HG03066 (cell line): ENCODE measurements around the gene MPDZ.

Experiments
- ATAC-seq: cut with Tn5 transposase; IDR thresholded peaks from one replicate; pipeline ENCODE4 v1.9.1; 2021; ENCODE audit warnings: low read depth; ENCODE audit not compliant: unreplicated experiment

Gene MPDZ

GRCh38 chr9:13186091-13186490 is 93.4 kb downstream of the MPDZ start:
- ATAC-seq: no peak

- ATAC-seq: no peak
These were observed 97.8 kb downstream of the MPDZ start for GRCh38 chr9:13181652-13182051.

DNA sequence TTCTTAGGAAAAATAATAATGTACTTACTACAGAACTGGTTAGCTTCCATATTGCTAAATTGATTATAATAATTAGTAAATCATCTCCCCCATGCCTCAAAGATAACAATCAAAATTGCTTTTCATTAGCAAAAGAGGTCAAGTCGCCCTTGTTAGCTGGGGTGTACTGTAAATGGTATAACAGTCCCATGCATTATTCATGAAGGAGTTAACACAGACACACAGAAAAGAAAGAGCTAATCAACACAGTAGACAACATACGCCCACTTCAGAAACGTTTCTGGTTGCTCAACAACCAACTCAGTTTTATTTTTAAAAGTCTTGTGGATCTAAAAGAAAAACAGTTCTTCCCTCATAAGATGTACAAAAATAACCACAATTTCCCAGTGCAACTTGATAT is 100.2 kb downstream of the MPDZ start:
- no peak for ATAC-seq

DNA sequence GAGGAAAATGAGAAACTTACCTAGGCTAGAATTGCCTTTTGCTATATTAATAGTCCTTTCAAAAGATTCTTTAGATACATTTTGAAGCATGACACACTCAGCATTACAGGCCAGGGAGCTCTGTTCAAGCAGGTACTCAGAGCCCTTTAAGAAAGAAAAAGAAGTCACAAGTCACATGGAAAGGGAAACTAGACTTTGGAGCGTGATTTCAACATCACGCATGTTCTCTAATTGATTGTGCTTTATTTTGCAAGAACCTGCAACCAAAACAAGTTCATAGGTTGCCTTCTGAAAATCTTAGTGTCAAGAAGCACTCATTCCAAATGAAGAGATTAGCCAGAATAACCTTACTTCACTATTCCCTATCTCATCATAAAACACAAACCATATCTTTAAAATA is 103.8 kb downstream of the MPDZ start:
- ATAC-seq: no peak

DNA sequence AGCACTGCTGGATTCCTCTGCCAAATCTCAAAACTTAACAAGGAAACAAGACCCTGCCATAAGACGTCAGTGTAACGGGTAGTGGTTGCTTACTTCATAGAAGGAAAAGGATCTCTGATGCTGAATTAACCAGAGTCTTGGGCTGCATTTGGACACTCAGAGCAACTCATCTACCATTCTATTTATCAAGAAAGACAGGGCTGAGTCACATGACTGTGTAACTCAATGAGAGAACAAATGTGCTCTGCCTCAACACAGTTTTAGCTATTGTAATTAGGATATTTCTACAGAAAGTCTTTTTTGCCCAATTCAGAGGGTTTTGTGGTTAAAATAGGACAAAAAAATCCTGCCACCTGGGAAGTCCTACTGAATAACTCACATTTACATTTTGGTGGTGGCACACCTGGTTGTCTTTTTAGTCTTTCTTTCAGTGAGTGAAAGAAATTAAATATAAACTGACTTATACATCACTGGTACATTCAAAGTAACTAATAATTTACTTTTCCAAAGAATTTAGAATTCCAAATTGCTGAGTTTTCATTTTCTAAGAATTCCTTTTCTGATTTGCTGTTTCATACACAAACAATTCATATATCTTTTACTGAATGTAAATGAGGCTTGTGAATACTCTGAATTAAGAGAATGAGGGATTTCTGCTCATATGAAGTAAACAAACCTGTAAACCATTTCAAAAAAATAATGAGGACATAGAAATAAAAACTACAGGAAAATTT is 104.4 kb downstream of the MPDZ start:
- ATAC-seq: no peak

DNA sequence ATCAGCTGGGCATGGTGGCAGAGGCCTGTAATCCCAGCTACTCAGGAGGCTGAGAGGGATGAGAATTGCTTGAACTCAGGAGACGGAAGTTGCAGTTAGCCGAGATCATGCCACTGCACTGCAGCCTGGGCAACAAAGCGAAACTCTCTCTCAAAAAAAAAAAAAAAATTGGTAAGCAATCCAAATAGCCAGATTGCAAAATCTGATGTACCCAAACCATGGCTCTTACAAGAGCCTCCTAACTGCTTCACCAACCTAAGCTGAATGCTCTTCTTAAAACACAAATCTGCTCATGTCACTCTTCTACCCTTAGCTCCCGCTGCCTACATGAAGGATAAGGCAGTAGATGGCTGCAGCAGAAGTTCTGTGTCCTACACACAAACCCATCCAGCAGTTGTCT is 105.9 kb downstream of the MPDZ start:
- no peak for ATAC-seq

DNA sequence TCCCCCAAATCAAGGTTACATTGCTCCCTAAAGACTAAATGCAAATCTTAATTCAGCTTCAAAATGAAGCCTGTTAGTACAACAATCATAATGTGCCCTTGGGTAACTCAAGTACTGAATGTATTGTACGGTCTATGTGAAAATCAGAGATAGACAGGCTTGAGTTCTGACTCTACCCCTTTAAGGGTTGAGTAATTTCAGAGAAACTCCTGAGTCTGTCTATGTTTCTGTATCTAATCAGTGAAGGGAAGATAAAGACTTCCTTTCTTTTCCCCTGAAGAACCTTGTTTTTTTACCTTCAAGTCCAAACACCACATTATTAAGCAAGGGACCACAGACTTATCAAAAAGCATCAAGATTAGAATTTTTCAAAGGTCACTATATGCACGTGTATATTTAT is 108.2 kb downstream of the MPDZ start:
- ATAC-seq: no peak

- no peak for ATAC-seq
These were observed 112.5 kb downstream of the MPDZ start for GRCh38 chr9:13166996-13167395.

DNA sequence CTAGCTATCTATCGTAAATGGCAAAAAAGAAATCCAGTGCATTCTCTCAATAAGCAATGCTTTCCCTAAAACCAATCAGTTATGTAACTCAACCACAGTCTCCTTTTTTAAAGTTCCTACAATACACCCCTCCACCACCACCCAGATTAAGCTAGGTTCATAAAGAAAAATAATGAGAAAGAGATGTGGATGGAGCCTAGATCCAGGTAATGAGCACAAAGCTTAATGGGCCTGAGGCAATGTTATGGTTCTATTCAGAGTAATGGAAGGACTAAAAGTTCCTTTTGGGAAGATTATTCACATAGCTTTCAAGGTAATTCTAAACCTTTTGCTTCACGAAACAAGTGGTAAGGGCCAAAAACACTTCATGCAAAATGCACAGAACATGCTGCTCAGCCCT is 113.5 kb downstream of the MPDZ start:
- no peak for ATAC-seq

GRCh38 chr9:13165236-13165945 is 114.1 kb downstream of the MPDZ start:
- no peak for ATAC-seq

DNA sequence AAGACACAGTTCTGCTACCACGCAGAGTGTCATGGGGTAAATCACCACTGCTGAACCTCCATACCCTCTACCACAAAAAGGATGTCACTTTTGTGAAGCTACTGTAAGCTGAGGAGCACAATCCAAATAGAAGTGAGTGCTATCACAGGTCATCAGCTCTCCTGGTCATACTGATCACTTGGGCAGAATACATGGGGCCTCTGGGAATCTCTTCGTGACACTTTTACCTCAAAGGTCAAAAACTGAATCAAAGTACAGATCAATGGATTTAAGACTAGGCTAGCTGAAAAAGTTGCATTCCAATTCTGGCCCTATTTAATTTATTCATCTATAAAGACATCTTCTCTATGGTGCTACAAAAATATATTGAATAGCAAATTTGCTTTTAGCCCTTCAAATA is 115.5 kb downstream of the MPDZ start:
- ATAC-seq: no peak

- no peak for ATAC-seq
These were observed 116.2 kb downstream of the MPDZ start for GRCh38 chr9:13163287-13163686.

DNA sequence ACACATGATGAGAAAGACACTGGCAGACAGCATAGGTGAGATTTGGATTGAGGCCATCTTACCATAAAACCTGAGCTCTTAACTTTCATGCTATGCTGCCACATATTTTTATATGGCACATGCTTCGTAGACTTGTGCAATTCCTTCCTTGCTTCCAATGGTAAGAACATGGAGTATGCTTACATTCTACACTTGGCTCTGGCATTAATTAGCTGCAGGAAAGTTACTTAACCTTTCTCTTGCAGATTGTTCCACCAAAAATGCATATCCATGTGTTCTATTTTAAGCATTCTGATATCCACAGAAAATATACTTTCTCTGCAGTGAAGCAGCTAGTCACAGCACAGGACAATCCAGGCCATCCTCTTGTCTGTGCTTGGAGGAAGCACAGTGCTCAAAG is 119.4 kb downstream of the MPDZ start:
- ATAC-seq: no peak

DNA sequence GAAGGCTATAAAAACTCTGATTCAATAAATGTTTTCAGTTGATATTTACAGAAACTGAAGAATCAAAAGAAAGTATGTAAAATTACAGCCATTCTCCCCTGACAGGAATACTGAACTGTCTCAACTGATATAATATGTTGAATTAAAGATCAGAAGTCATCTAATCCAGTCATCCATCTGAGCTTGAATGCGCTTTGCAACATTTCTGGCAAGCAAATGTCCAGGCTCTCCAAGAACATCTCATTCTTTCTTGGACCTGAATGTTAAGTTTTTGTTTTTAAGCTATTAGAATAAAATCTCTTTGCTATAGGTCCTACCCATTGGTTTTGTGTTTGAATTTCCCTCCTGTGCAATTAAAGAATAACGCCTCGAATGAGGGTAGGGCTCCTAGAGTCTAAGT is 120.5 kb downstream of the MPDZ start:
- ATAC-seq: no peak

DNA sequence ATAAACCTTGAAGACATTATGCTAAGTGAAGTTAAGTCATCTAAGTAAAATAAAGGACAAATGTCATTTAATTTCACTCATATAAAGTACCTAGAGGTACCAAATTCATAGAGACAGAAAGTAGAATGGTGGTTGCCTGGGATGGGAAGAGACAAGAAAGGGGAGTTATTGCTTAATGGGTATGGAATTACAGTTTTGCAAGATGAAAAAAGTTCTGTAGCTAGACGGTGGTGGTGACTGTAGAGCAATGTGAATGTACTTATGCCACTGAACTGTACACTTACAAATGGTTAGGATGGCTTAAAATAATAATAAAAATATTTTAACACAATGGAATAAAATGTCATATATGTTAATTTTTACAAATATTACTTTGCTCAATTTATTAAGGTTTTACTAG is 128.0 kb downstream of the MPDZ start:
- no peak for ATAC-seq

- ATAC-seq: no peak
These were observed 130.0 kb downstream of the MPDZ start for GRCh38 chr9:13149454-13149853.

GRCh38 chr9:13146840-13147239 is 132.7 kb downstream of the MPDZ start:
- ATAC-seq: no peak

DNA sequence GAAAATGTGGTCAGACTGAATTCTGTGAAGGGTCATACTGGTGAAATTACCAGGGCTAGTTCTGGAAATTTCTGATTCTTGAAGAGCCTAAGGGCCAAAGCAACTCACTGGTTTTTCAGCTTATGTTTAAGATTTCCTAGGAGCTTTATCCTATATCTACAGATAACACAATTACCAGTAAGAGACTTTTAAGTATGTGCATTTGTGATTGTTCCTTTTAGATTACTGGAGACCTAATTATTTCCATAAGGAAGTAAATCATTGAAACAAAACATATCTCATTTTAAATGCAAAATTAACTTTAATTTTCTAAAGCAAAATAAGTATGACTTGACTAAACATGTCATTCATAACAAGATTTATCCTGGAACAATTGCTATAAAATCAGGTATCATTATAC is 134.2 kb downstream of the MPDZ start:
- no peak for ATAC-seq

DNA sequence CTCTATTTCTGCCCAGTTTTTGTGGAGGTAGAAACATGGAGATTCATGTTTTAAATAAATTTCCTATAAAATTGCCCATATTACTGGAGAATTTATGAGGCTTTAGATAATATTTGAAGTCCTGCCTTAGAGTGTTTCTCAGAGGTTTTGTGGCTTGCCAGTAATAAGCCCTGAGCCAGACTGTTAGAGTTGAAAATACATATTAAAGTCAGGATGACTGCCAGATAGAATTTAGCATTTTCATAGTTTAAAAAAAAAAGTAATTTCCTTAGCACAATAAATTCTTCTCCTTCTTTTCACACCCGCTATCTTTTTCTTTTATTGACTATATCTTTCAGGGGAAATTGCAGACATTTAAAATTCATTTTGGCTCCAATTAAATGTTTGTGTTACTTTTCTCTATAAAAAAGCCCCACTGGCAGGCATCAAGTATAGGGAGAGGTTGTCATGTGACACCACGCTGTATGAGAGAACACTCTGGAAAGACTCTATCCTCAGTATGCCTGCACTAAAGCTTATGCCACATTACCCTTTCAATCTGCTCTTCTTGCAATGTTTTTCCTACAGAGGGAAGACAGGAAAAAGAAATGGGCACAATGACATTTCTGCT is 135.2 kb downstream of the MPDZ start:
- no peak for ATAC-seq

DNA sequence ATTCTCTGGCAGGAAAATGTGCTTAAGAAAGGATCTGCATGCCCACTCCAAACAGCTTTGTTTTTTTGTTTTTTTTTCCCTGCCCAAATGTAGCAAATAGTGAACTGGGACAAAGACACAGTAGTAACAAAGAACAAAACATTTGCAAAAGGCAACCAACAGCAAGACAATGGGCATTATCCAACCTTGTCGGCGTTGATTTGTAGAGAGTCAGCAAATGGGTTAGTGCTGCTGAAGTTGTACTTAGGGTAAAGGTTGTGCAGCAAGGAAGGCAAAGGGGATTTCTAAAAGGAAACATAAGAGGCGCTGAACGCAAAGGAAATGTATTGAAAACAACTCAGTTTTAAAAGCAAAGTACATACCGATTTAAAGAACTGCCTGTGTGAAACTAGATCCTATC is 136.2 kb downstream of the MPDZ start:
- no peak for ATAC-seq

DNA sequence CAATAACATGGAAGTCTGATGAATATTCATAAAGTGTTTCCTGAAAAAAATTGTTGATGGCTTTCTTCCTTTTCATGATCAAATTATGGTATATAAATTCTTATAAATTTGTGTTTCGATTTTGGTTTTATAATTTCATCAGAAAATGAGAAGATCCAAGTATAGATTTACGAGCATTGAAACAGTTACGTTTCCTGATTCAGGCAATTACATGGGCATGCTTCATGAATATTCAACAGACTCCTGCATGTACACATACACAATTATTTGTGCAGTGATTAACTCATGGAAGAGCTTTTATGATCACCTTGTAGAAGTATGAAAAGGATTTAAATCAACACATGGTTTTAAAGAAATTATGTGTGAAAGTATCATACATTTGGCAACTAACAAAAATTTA is 136.7 kb downstream of the MPDZ start:
- no peak for ATAC-seq

GRCh38 chr9:13141629-13142028 is 137.9 kb downstream of the MPDZ start:
- no peak for ATAC-seq
